Stomach (tissue), 9 donors: Measurements from ENCODE around the gene PFKFB2. TPM values are rescaled to one million over a fixed set of nuclear protein-coding genes. Genes with fewer than 3 reads are reported as not detected.

Experiments
- DNase-seq, 2 donors: peaks; one replicate each; pipeline versions ENCODE4 v3.0.0 to v3.0.0-alpha.2; 2013 to 2019
- H3K27ac ChIP-seq, 5 donors: fragments of 200-600 bp in 4 of 5; sonication (generic) in 4 of 5; one replicate each; pipeline ENCODE4 v1.5.1; 2013 to 2019; ENCODE audit warnings: mild to moderate bottlenecking in 1 of 5, moderate library complexity in 1 of 5
- H3K27me3 ChIP-seq, 3 donors: fragments of 200-600 bp; sonication (generic); one replicate each; pipeline ENCODE4 v1.5.1; 2017 to 2019; ENCODE audit warnings: mixed run types in 1 of 3
- H3K36me3 ChIP-seq, 4 donors: fragments of 200-600 bp; sonication (generic); 1 replicate in 3 of 4; 2 replicates in 1 of 4; pipeline ENCODE4 v1.5.1; 2016 to 2019
- H3K4me1 ChIP-seq, 4 donors: fragments of 200-600 bp; sonication (generic); one replicate each; pipeline ENCODE4 v1.5.1; 2016 to 2019
- H3K4me3 ChIP-seq, 4 donors: fragments of 200-600 bp; sonication (generic) in 3 of 4; one replicate each; pipeline ENCODE4 v1.5.1; 2016 to 2019; ENCODE audit warnings: mild to moderate bottlenecking in 1 of 4
- H3K9me3 ChIP-seq, 4 donors: fragments of 200-600 bp; sonication (generic); one replicate each; pipeline ENCODE4 v1.5.1; 2016 to 2019
- CTCF ChIP-seq, 7 experiments: fragments of 450-650 bp in 4 of 7; fragments of 200-600 bp in 3 of 7; sonication (generic) in 3 of 7; IDR thresholded peaks; one replicate each; pipeline ENCODE4 v1.5.1; 2016 to 2019; ENCODE audit warnings: antibody characterized with exemption in 7 of 7, control low read depth in 2 of 7, mild to moderate bottlenecking in 1 of 7
- EP300 ChIP-seq: sonication (generic); formaldehyde crosslinking; IDR thresholded peaks from one replicate; pipeline ENCODE4 v1.6.1; 2017; ENCODE audit warnings: antibody characterized with exemption
- POLR2A ChIP-seq, 4 donors: fragments of 450-650 bp; IDR thresholded peaks; one replicate each; pipeline ENCODE4 v1.6.1; 2016; ENCODE audit warnings: antibody characterized with exemption in 4 of 4, control low read depth in 2 of 4, mild to moderate bottlenecking in 1 of 4, moderate library complexity in 1 of 4
- POLR2AphosphoS5 ChIP-seq, 3 donors: sonication (generic); formaldehyde crosslinking; IDR thresholded peaks; one replicate each; pipeline ENCODE4 v1.6.1; 2016; ENCODE audit warnings: antibody characterized with exemption in 3 of 3
- WGBS, 5 donors: extraction: QIAGEN DNeasy Blood & Tissue Kit in 3 of 5; methylation state at CpG; one replicate each; pipeline versions ENCODE4 v1.1.5 to v1.1.7; 2013 to 2018; 5-methylcytosine and 5-hydroxymethylcytosine counted together
- intact Hi-C: fragments of 100-400 bp; cut with DNase I; formaldehyde crosslinking; loops from one replicate; pipeline ENCODE4 v1.15.1; 2023; ENCODE audit warnings: low total_unique reads
- polyA plus RNA-seq, 3 donors: library from polyadenylated mRNA; stranded (reverse); fragments of 200-250 nt; gene quantifications; one replicate each; pipeline ENCODE4 v1.2.3, GENCODE V29; 2013
- total RNA-seq, 5 donors: library from RNA; depleted of rRNA; stranded (reverse); fragments of >200 nt; gene quantifications; one replicate each; pipeline versions ENCODE4 v1.1.0 to v1.2.3, GENCODE V29; 2014 to 2016
- donor health status: healthy with polysubstance abuse.
- donor health status: Bipolar disorder and iron deficiency.
- donor health status: healthy.

The PFKFB2 gene
- total and polyA plus RNA-seq, 8 donors, result 2.3 to 97.3 (median 15.4) TPM

- H3K27ac ChIP-seq, result peak overlapping the region in 4 of 5 donors; percentile 26 to 77 (median 54)
- TF ChIP-seq POLR2AphosphoS5 (IDR thresholded peaks at IDR 0.05), result no peak
- TF ChIP-seq CTCF (IDR thresholded peaks at IDR 0.05), result no peak
- TF ChIP-seq POLR2A (IDR thresholded peaks at IDR 0.05), result no peak
- no peak for TF ChIP-seq EP300
- H3K4me3 ChIP-seq, result no peak overlapping the region
- intact Hi-C loops, result no loop called here
- WGBS, 5 donors, result 68 to 82% (median 79%) methylated on average over 6 of the region's 6 CpGs
- peaks cover 10 to 48% (median 44%) of the 10 kb centered on the region in 4 donors for H3K36me3 ChIP-seq
- no peaks in the 10 kb centered on the region for H3K9me3 ChIP-seq
- DNase-seq, result no peak
- H3K4me1 ChIP-seq, result peaks cover 10 to 34% (median 21%) of the 10 kb centered on the region in 4 donors
- no peaks in the 10 kb centered on the region for H3K27me3 ChIP-seq
These were observed 6.1 kb downstream of the PFKFB2 start for GRCh38 chr1:207058878-207059867.

DNA sequence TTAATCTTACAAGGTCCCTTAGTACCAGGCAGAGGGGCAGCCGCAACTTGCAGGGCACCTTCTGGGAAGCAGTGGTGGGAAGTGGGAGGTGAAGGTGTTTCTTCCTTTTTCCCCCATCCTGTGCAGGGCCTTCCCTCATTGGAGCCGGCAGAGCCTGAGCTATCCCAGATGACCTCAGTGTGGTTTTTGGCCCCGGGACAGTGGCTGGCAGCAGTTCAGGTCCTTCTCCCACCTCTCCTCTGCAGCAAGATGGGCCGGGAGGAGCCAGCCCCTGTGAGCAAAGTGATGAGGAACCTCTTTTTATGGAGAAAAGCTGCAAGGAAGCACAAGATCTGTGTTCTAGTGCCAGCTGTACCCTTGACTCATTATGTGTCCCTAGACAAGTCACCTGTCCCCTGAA, 6.8 kb downstream of the PFKFB2 start:
- Histone ChIP-seq H3K27me3 (no peaks in the 10 kb centered on the region), H3K36me3 (peaks cover 10 to 55% (median 50%) of the 10 kb centered on the region in 4 donors), H3K4me3 (no peak overlapping the region), H3K4me1 (peaks cover 3 to 34% (median 25%) of the 10 kb centered on the region in 4 donors), H3K9me3 (no peaks in the 10 kb centered on the region), H3K27ac (peak overlapping the region in 3 of 5 donors; percentile 52 to 77 (median 56))
- intact Hi-C loops, result no loop called here
- DNase-seq, result no peak
- WGBS, 5 donors, result 50 to 74% (median 64%) methylated on average over 4 of the region's 4 CpGs
- no peak for TF ChIP-seq POLR2AphosphoS5 (IDR thresholded peaks at IDR 0.05)
- no peak for TF ChIP-seq POLR2A (IDR thresholded peaks at IDR 0.05)
- no peak for TF ChIP-seq CTCF (IDR thresholded peaks at IDR 0.05)
- TF ChIP-seq EP300, result no peak

DNA sequence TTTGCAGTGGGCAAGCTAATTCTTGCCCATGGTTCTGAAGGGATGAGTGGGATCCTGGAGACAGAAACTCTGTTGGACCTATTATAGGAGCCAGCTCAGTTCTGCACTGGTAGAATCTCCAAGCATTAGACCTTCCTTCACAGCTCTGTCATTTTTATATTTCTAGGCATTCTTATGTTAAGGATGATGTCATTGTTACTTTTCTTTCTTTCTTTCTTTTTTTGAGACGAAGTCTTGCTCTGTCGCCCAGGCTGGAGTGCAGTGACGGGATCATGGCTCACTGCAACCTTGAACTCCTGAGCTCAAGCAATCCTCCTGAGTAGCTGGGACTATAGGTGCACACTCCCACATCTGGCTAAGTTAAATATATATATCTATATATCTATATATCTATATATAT, 7.5 kb downstream of the PFKFB2 start:
- 63 to 98% (median 75%) methylated on average over 3 of the region's 3 CpGs for WGBS, 5 donors
- peaks cover 14 to 60% (median 57%) of the 10 kb centered on the region in 4 donors for H3K36me3 ChIP-seq
- TF ChIP-seq POLR2AphosphoS5 (IDR thresholded peaks at IDR 0.05), result no peak
- no peak for TF ChIP-seq POLR2A (IDR thresholded peaks at IDR 0.05)
- TF ChIP-seq CTCF (IDR thresholded peaks at IDR 0.05), result no peak
- no peak for TF ChIP-seq EP300
- H3K27me3 ChIP-seq, result no peaks in the 10 kb centered on the region
- no peaks in the 10 kb centered on the region for H3K9me3 ChIP-seq
- intact Hi-C loops, result no loop called here
- H3K27ac ChIP-seq, result no peak overlapping the region
- no peak for DNase-seq
- no peak overlapping the region for H3K4me3 ChIP-seq
- H3K4me1 ChIP-seq, result peaks cover 0 to 33% (median 24%) of the 10 kb centered on the region in 4 donors

DNA sequence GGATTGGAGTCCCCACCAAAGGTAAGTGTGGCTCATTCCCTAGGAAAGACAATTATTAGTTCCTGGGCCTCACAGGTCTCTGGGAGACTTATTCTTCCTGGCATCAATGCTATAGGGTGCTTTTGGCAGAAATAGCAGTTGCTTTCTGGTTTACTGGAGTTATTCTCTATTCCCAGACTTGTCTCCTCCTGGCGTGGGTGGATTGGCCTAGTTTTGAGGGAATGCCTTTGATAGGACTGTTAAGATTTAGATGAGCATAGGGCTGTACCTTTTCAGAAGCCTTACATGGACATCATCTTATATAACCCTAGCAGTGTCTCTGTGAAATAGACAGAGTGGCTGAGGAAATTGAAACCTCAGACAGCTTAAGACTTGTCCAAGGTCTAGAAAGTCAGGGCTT, 9.0 kb downstream of the PFKFB2 start:
- Histone ChIP-seq H3K36me3 (peaks cover 14 to 72% (median 72%) of the 10 kb centered on the region in 4 donors), H3K27ac (no peak overlapping the region), H3K27me3 (no peaks in the 10 kb centered on the region), H3K4me1 (peaks cover 0 to 33% (median 23%) of the 10 kb centered on the region in 4 donors), H3K9me3 (no peaks in the 10 kb centered on the region), H3K4me3 (no peak overlapping the region)
- DNase-seq, result no peak
- WGBS, 5 donors, result 85 to 100% (median 93%) methylated on average over 1 of the region's 1 CpG
- intact Hi-C loops, result no loop called here
- TF ChIP-seq EP300 (no peak), POLR2A (IDR thresholded peaks at IDR 0.05) (no peak), CTCF (IDR thresholded peaks at IDR 0.05) (no peak), POLR2AphosphoS5 (IDR thresholded peaks at IDR 0.05) (no peak)
